GM12878 (cell line): ENCODE results near the gene CLEC16A. TPM values are rescaled to one million over a fixed set of nuclear protein-coding genes. Genes with fewer than 3 reads are reported as not detected.

Experiments
- ATAC-seq: fragments of 200-7000 bp; cut with Tn5 transposase; 3 replicates; pipeline ENCODE4 v1.9.1; 2020; ENCODE audit warnings: mild to moderate bottlenecking, moderate library complexity
- BruUV-seq: library from RNA; stranded (reverse); fragments of 400-500 nt; replicated peaks from 2 replicates; lab custom pipeline; 2021; lab: Mats Ljungman, UMichigan
- CTCF ChIA-PET: fragments of 300-600 bp; sonication (Branson Sonifier 250); formaldehyde crosslinking; extraction: SDS; loops from one replicate; lab custom pipeline; 2021; ENCODE audit warnings: inconsistent platforms; lab: Yijun Ruan, JAX
- POLR2A ChIA-PET: fragments of 350-600 bp; formaldehyde crosslinking; extraction: SDS; loops from one replicate; lab custom pipeline; 2021; ENCODE audit warnings: inconsistent platforms; lab: Charles Lee
- RAD21 ChIA-PET: fragments of 300-600 bp; sonication (Branson Sonifier 250); formaldehyde crosslinking; loops from one replicate; lab custom pipeline; 2023; ENCODE audit warnings: antibody characterized with exemption; ENCODE audit not compliant: unreplicated experiment; lab: Charles Lee
- SMC1A ChIA-PET: fragments of 300-600 bp; sonication (Branson Sonifier 250); formaldehyde crosslinking; loops from one replicate; lab custom pipeline; 2023; ENCODE audit not compliant: unreplicated experiment, uncharacterized antibody; lab: Charles Lee
- DNase-seq: peaks from one replicate; pipeline ENCODE4 v3.0.0-alpha.2; 2011; ENCODE audit warnings: low read depth, low spot score
- FAIRE-seq: peaks from 3 replicates; lab custom pipeline; 2011; peaks lifted over from hg19 to GRCh38; lab: Jason Lieb, UNC
- H2AFZ ChIP-seq: 2 replicates; pipeline ENCODE4 v1.6.0; 2011; ENCODE audit warnings: low read depth, low read length, control low read depth; ENCODE audit not compliant: control insufficient read depth
- H3K27ac ChIP-seq: 2 replicates; pipeline ENCODE4 v1.5.1; 2011; ENCODE audit warnings: control low read depth; ENCODE audit not compliant: control insufficient read depth, insufficient read depth
- H3K27me3 ChIP-seq, 2 experiments: replicated peaks in 1 of 2; 2 replicates each; pipeline versions ENCODE4 v1.6.0 to v1.6.1; 2011; ENCODE audit warnings: low read length in 1 of 2; ENCODE audit not compliant: control insufficient read depth in 2 of 2, insufficient read depth in 2 of 2
- H3K36me3 ChIP-seq, 2 experiments: 2 replicates each; pipeline ENCODE4 v1.5.1; 2011; ENCODE audit warnings: low read length in 1 of 2; ENCODE audit not compliant: control insufficient read depth in 2 of 2, insufficient read depth in 2 of 2
- H3K4me1 ChIP-seq: 2 replicates; pipeline ENCODE4 v1.6.1; 2011; ENCODE audit warnings: mild to moderate bottlenecking, low read length, moderate library complexity, mixed read lengths; ENCODE audit not compliant: control insufficient read depth, insufficient read depth
- H3K4me2 ChIP-seq: 2 replicates; pipeline ENCODE4 v1.6.0; 2011; ENCODE audit warnings: control low read depth; ENCODE audit not compliant: control insufficient read depth, insufficient read depth
- H3K4me3 ChIP-seq: fragments of 200-600 bp; sonication (generic); 2 replicates; pipeline ENCODE4 v1.5.1; 2016
- H3K79me2 ChIP-seq: 2 replicates; pipeline ENCODE4 v1.6.0; 2011; ENCODE audit warnings: low read length; ENCODE audit not compliant: control insufficient read depth, insufficient read depth
- H3K9ac ChIP-seq: 2 replicates; pipeline ENCODE4 v1.8.0; 2011; ENCODE audit warnings: low read length, control low read depth, mixed read lengths; ENCODE audit not compliant: control insufficient read depth, insufficient read depth
- H3K9me3 ChIP-seq: replicated peaks from 3 replicates; pipeline ENCODE4 v1.5.1; 2011; ENCODE audit warnings: mild to moderate bottlenecking, low read length; ENCODE audit not compliant: control insufficient read depth, insufficient read depth
- H4K20me1 ChIP-seq: 2 replicates; pipeline ENCODE4 v1.6.0; 2011; ENCODE audit not compliant: control insufficient read depth, insufficient read depth
- ATF7 ChIP-seq: fragments of 450-650 bp; IDR thresholded peaks from 2 replicates; pipeline ENCODE4 v1.6.1; 2016; ENCODE audit warnings: low read depth, mild to moderate bottlenecking
- EP300 ChIP-seq, 2 experiments: fragments of 150-350 bp in 1 of 2; IDR thresholded peaks; 2 replicates each; pipeline ENCODE4 v1.6.1; 2011 to 2012; ENCODE audit warnings: low read depth in 2 of 2, low read length in 2 of 2, borderline replicate concordance in 1 of 2, improper control_type of control experiment in 1 of 2, inconsistent platforms in 1 of 2; ENCODE audit not compliant: control insufficient read depth in 1 of 2
- NFYB ChIP-seq: IDR thresholded peaks from 2 replicates; pipeline ENCODE4 v1.6.1; 2011; ENCODE audit warnings: low read depth, mild to moderate bottlenecking, low read length, improper control_type of control experiment, moderate library complexity; ENCODE audit not compliant: insufficient read depth
- NR2C1 ChIP-seq: fragments of 450-650 bp; IDR thresholded peaks from 2 replicates; pipeline ENCODE4 v1.6.1; 2017; ENCODE audit warnings: antibody characterized with exemption, mild to moderate bottlenecking, moderate library complexity
- RUNX3 ChIP-seq: IDR thresholded peaks from 2 replicates; pipeline ENCODE4 v1.6.1; 2012; ENCODE audit warnings: low read length, inconsistent platforms
- WGBS: methylation state at CpG from one replicate; pipeline ENCODE4 v1.1.6; 2016; ENCODE audit warnings: low lambda C conversion rate; ENCODE audit not compliant: insufficient replicate concordance, insufficient coverage; ENCODE audit errors: missing lambda C conversion rate; 5-methylcytosine and 5-hydroxymethylcytosine counted together
- in situ Hi-C: fragments of 300-500 bp; cut with MboI; formaldehyde crosslinking; loops from 9 replicates; pipeline ENCODE4 v1.14.3; 2018; ENCODE audit warnings: mixed read lengths
- intact Hi-C: fragments of 100-400 bp; cut with micrococcal nuclease; formaldehyde crosslinking; loops from one replicate; pipeline ENCODE4 v1.14.2; 2022; ENCODE audit not compliant: unreplicated experiment
- polyA plus RNA-seq, 11 experiments: library from polyadenylated mRNA; depleted of rRNA in 4 of 11; unstranded in 6 of 11; stranded (reverse) in 5 of 11; fragments of >200 nt; fragmentation: Nextera tagmentation in 4 of 11; fragmentation: Illumina TruSeq in 1 of 11; extraction: Ambion mirVana in 4 of 11; extraction: Trizol in 1 of 11; gene quantifications; 1 replicate in 1 of 11; 2 replicates in 10 of 11; pipeline versions ENCODE4 v1.2.1 to v1.2.3, GENCODE V29; 2011 to 2016; ENCODE audit warnings: inconsistent platforms in 2 of 11, missing spikeins in 2 of 11, low read depth in 1 of 11
- total RNA-seq, 4 experiments: library from RNA; depleted of rRNA in 3 of 4; stranded (reverse); fragments of >200 nt in 3 of 4; fragmentation: Illumina TruSeq in 1 of 4; extraction: Trizol in 1 of 4; gene quantifications; 2 replicates each; pipeline versions ENCODE4 v1.2.1 to v1.2.3, GENCODE V29; 2013 to 2021

CLEC16A gene
- total and polyA plus RNA-seq, 10 of the 15 experiments (the other 5 are each of a cell fraction or from before 2014, with no cell fraction given): 1.5 to 28.8 (median 19.2) TPM

- POLR2A ChIA-PET: interaction anchor here (0.5 kb wide), 1 partner anchor 436 kb away, joined by 5 read pairs; no protein-coding TSS in a partner anchor
- intact Hi-C loops: no loop called here
- WGBS: 38% methylated on average over 7 of the region's 7 CpGs
Observed at GRCh38 chr16:11157143-11157542, 212.8 kb downstream of the CLEC16A start.

DNA sequence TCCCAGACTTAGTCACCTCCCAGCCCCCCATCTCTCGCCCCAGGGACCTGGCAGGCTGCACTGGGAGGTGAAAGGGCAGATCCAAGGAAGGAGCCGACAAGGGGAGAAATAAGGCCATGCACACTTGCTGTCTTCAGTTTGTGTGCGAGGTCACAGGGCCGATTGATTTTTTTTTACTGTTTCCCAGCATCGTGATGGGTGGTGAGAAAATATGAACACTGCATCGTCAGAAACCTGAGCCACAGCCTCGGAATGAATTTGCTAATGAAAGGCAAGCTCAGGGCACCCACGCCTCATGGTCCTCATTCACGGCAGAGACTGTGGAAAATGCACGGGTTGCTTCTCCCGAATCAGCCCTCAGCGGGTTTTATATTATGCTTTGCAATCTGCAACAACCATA lies 213.7 kb downstream of the CLEC16A start:
- FAIRE-seq: no peak
- Histone ChIP-seq H3K27ac (no peak overlapping the region), H3K9me3 (no peaks in the 10 kb centered on the region), H3K9ac (no peak overlapping the region), H2AFZ (no peak overlapping the region), H3K79me2 (no peaks in the 10 kb centered on the region), H3K4me2 (no peak overlapping the region)
- DNase-seq: no peak
- RAD21 ChIA-PET: interaction anchor here (1.2 kb wide), 1 partner anchor 194 kb away, joined by 3 read pairs; no protein-coding TSS in a partner anchor
- intact Hi-C loops: no loop called here
- 99% methylated on average over 12 of the region's 12 CpGs for WGBS
- no peak for TF ChIP-seq ATF7
- TF ChIP-seq, all 136 proteins: peak for 0
- ChIA-PET POLR2A (interaction anchor here (0.6 to 1.1 kb wide), 2 partner anchors 19 to 78 kb away, joined by 3 read pairs; no protein-coding TSS in a partner anchor), SMC1A (interaction anchor here (1.4 kb wide), 1 partner anchor 24 kb away, joined by 3 read pairs; no protein-coding TSS in a partner anchor), CTCF (interaction anchor here (1.0 kb wide), 1 partner anchor 52 kb away, joined by 3 read pairs; no protein-coding TSS in a partner anchor)
- peaks cover 7% of the 10 kb centered on the region for H3K4me1 ChIP-seq
- no peaks in the 10 kb centered on the region for H3K27me3 ChIP-seq
- BruUV-seq: no TSS peak
- in situ Hi-C loops: no loop called here
- ATAC-seq: no peak
- peaks cover 0 to 4% of the 10 kb centered on the region in 2 experiments; a peak in 2 of 4 replicates for H3K36me3 ChIP-seq
- no peak overlapping the region for H3K4me3 ChIP-seq
- no peaks in the 10 kb centered on the region for H4K20me1 ChIP-seq

More at GRCh38 chr16:11157143-11157542, 212.8 kb downstream of the CLEC16A start:
- CTCF ChIA-PET: interaction anchor here (1.0 kb wide), 1 partner anchor 51 kb away, joined by 3 read pairs; no protein-coding TSS in a partner anchor
- H3K9me3 ChIP-seq: no peaks in the 10 kb centered on the region
- H3K9ac ChIP-seq: no peak overlapping the region
- peaks cover 0 to 4% of the 10 kb centered on the region in 2 experiments; a peak in 2 of 4 replicates for H3K36me3 ChIP-seq
- H3K4me2 ChIP-seq: no peak overlapping the region
- no TSS peak for BruUV-seq
- no peaks in the 10 kb centered on the region for H3K79me2 ChIP-seq
- ATAC-seq (peak; percentile 88), FAIRE-seq (peak; percentile 79), DNase-seq (no peak)
- SMC1A ChIA-PET: interaction anchor here (0.7 to 1.7 kb wide), 4 partner anchors 15 to 57 kb away, joined by 3 to 4 read pairs (median 4); no protein-coding TSS in a partner anchor
- no peak overlapping the region for H3K27ac ChIP-seq
- peaks cover 7% of the 10 kb centered on the region for H3K4me1 ChIP-seq
- TF ChIP-seq EP300 (IDR thresholded peaks at IDR 0.05; ENCODE audit: borderline replicate concordance in 1 of 2, control insufficient read depth in 1 of 2, low read depth in 2 of 2, low read length in 2 of 2) (no peak), NR2C1 (no peak), RUNX3 (0 out of 2 replicates have a peak, but pooled peaks have one; percentile 16), NFYB (no peak)
- no peaks in the 10 kb centered on the region for H3K27me3 ChIP-seq
- H2AFZ ChIP-seq: no peak overlapping the region
- RAD21 ChIA-PET: interaction anchor here (0.5 to 0.7 kb wide), 2 partner anchors 59 to 147 kb away, joined by 3 read pairs; no protein-coding TSS in a partner anchor
- no peaks in the 10 kb centered on the region for H4K20me1 ChIP-seq
- in situ Hi-C loops: no loop called here
- no peak overlapping the region for H3K4me3 ChIP-seq
